ENCODE results near the gene ADARB2.

- TF ChIP-seq POLR2A (IDR thresholded peaks at IDR 0.05) (no peak), CTCF (IDR thresholded peaks at IDR 0.05) (no peak), EP300 (IDR thresholded peaks at IDR 0.05) (no peak), POLR2AphosphoS5 (IDR thresholded peaks at IDR 0.05) (no peak)
Observed at GRCh38 chr10:1654811-1655356, 82.4 kb downstream of the ADARB2 start.
